ENCODE data around the gene LRATD1.

Gene LRATD1

DNA sequence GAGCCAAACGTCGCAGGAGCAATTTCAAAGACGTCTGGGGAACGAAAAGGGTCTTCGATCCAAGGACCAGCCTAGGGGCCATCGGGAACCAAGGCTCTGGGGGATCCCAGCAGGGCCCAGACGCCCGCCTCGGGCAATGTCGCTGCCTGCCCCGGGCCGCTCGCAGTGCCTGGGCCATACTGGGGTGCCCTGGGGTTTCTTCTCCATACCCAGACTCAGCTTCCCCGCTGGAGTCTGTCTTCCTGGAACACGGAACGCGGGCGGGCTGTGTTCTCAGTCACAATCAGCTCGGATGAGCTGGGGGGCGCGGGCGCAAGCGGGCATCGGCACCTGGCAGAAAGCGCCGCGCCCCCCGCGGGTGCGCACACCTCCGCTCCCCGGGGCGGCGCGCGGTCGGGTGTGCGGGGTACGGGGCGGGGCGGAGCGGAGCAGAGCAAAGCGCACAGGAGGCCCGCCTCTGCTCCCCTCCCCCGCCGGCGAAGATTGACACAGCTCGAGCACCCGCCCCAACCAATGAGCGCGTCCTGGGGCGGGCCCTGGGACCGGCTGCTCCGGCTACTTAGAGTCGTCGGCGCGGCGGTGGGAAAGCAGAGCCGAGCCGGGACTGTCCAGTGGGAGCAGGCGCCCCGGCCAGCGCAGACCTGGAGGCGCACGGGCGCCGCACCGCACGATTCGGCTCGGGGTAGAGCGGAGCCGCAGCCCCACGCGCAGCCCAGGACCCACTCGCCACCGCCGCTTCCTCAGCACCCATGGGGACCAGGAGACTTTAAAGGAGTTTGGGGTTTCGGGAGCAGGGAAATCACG lies at the start of gene LRATD1:
Gene LRATD1, plus strand, starts transcription at position 585 of the 804 bp plus-strand sequence. CDS start 1,263 bp downstream, outside the sequence.
- H3K27me3 Mint-ChIP-seq = peaks cover 55% of the 10 kb centered on the region
- no peak within 1 kb of the TSS for H3K27ac Mint-ChIP-seq
- no peaks in the 10 kb centered on the region for H3K4me1 Mint-ChIP-seq
- H3K4me3 Mint-ChIP-seq = no peak within 1 kb of the TSS
- H3K36me3 Mint-ChIP-seq (ENCODE audit: low read depth) = no peaks in the 10 kb centered on the region
- ATAC-seq = peak; percentile 18
- DNase-seq = no peak
- H3K9me3 Mint-ChIP-seq = peaks cover 4% of the 10 kb centered on the region

GRCh38 chr2:14583059-14583458 lies 49.5 kb upstream of the LRATD1 start:
- Mint-ChIP-seq H3K4me3 (no peak overlapping the region), H3K36me3 (ENCODE audit: low read depth) (no peaks in the 10 kb centered on the region), H3K27ac (no peak overlapping the region), H3K27me3 (no peaks in the 10 kb centered on the region), H3K4me1 (no peaks in the 10 kb centered on the region), H3K9me3 (no peaks in the 10 kb centered on the region)
- ATAC-seq = no peak
- no peak for DNase-seq

DNA sequence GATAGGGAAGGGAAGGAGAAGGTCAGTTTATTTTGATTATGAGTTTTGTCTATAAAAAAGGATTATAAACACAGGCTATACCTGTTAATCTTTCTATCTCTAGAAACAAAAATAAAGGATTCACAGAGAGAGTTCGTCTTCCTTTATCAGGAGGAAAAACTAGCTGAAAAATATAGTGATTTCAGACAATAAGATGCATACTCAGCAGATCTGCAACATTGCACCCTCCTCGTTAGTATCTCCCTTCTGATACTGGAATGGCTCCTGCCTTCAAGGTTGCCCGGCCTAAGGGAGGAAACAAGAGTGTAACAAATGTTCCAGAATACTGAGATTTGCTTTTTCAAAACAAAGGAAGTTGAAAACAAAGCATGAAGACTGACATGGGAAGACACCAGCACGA lies 48.7 kb upstream of the LRATD1 start:
- no peaks in the 10 kb centered on the region for H3K36me3 Mint-ChIP-seq (ENCODE audit: low read depth)
- H3K27me3 Mint-ChIP-seq = no peaks in the 10 kb centered on the region
- H3K4me3 Mint-ChIP-seq = no peak overlapping the region
- H3K27ac Mint-ChIP-seq = no peak overlapping the region
- no peaks in the 10 kb centered on the region for H3K4me1 Mint-ChIP-seq
- ATAC-seq (no peak), DNase-seq (no peak)
- H3K9me3 Mint-ChIP-seq = no peaks in the 10 kb centered on the region

GRCh38 chr2:14587119-14587518 lies 45.4 kb upstream of the LRATD1 start:
- Mint-ChIP-seq H3K9me3 (no peaks in the 10 kb centered on the region), H3K27ac (no peak overlapping the region), H3K4me1 (no peaks in the 10 kb centered on the region), H3K27me3 (no peaks in the 10 kb centered on the region), H3K4me3 (no peak overlapping the region), H3K36me3 (ENCODE audit: low read depth) (no peaks in the 10 kb centered on the region)
- DNase-seq (no peak), ATAC-seq (no peak)

- DNase-seq (no peak), ATAC-seq (no peak)
- Mint-ChIP-seq H3K27me3 (no peaks in the 10 kb centered on the region), H3K9me3 (peaks cover 3% of the 10 kb centered on the region), H3K27ac (no peak overlapping the region), H3K36me3 (ENCODE audit: low read depth) (no peaks in the 10 kb centered on the region), H3K4me1 (no peaks in the 10 kb centered on the region), H3K4me3 (no peak overlapping the region)
These were observed 31.3 kb upstream of the LRATD1 start for GRCh38 chr2:14601156-14601770.

- no peak for ATAC-seq
- H3K36me3 Mint-ChIP-seq (ENCODE audit: low read depth) = no peaks in the 10 kb centered on the region
- peaks cover 3% of the 10 kb centered on the region for H3K9me3 Mint-ChIP-seq
- H3K4me1 Mint-ChIP-seq = no peaks in the 10 kb centered on the region
- no peak overlapping the region for H3K4me3 Mint-ChIP-seq
- H3K27me3 Mint-ChIP-seq = no peaks in the 10 kb centered on the region
- H3K27ac Mint-ChIP-seq = no peak overlapping the region
- DNase-seq = no peak
These were observed 30.2 kb upstream of the LRATD1 start for GRCh38 chr2:14602309-14602708.

GRCh38 chr2:14603676-14604075 lies 28.8 kb upstream of the LRATD1 start:
- no peak for DNase-seq
- no peaks in the 10 kb centered on the region for H3K27me3 Mint-ChIP-seq
- ATAC-seq = no peak
- peaks cover 3% of the 10 kb centered on the region for H3K9me3 Mint-ChIP-seq
- H3K4me1 Mint-ChIP-seq = no peaks in the 10 kb centered on the region
- H3K27ac Mint-ChIP-seq = no peak overlapping the region
- no peak overlapping the region for H3K4me3 Mint-ChIP-seq
- no peaks in the 10 kb centered on the region for H3K36me3 Mint-ChIP-seq (ENCODE audit: low read depth)

DNA sequence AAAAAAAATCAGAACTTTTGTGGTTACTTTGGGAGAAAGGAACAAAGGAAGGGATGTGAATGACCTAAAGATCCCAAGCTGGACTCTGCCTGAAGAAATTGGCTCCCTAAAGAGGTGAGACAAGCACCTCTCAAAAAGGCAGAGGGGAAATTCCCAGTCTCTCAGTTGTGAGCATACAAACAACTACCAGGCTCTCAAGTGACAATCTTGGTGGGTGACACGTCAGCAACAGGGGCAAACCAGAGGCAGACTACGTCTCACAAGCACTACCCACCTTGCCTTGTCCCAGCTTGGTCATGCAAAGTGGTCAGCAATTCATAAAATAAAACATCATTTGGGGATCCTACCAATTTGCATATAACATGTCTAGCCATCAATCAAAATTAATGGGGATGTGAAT lies 24.3 kb upstream of the LRATD1 start:
- no peak for ATAC-seq
- no peaks in the 10 kb centered on the region for H3K36me3 Mint-ChIP-seq (ENCODE audit: low read depth)
- H3K9me3 Mint-ChIP-seq = no peaks in the 10 kb centered on the region
- H3K27me3 Mint-ChIP-seq = no peaks in the 10 kb centered on the region
- DNase-seq = no peak
- no peak overlapping the region for H3K4me3 Mint-ChIP-seq
- no peak overlapping the region for H3K27ac Mint-ChIP-seq
- H3K4me1 Mint-ChIP-seq = no peaks in the 10 kb centered on the region

DNA sequence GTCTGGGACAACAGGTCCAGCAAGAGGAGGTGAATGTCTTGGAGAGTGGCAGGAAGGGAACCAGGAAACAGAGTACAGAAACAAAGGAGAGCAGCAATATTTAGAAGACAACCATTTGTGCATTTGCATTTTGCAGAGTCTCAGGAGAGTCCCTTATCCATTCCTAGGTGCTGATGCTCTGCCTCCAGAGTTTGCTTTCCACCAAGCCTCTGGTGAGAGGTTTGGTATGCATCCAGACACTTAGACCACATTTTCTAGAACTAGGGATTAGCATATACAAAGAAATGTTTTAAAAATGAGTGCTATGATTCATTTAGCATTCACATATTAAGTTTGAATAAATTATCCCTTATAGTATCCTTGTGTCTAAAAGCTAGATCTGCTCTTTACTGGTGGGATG lies 18.5 kb upstream of the LRATD1 start:
- Mint-ChIP-seq H3K36me3 (ENCODE audit: low read depth) (no peaks in the 10 kb centered on the region), H3K27ac (no peak overlapping the region), H3K9me3 (no peaks in the 10 kb centered on the region), H3K4me3 (no peak overlapping the region), H3K4me1 (no peaks in the 10 kb centered on the region), H3K27me3 (no peaks in the 10 kb centered on the region)
- ATAC-seq (no peak), DNase-seq (no peak)

GRCh38 chr2:14615121-14615520 lies 17.4 kb upstream of the LRATD1 start:
- Mint-ChIP-seq H3K36me3 (ENCODE audit: low read depth) (no peaks in the 10 kb centered on the region), H3K27me3 (no peaks in the 10 kb centered on the region), H3K4me1 (no peaks in the 10 kb centered on the region), H3K9me3 (no peaks in the 10 kb centered on the region), H3K27ac (no peak overlapping the region), H3K4me3 (no peak overlapping the region)
- ATAC-seq (no peak), DNase-seq (no peak)

GRCh38 chr2:14615760-14616159 lies 16.8 kb upstream of the LRATD1 start:
- Mint-ChIP-seq H3K36me3 (ENCODE audit: low read depth) (no peaks in the 10 kb centered on the region), H3K27me3 (no peaks in the 10 kb centered on the region), H3K27ac (no peak overlapping the region), H3K4me1 (no peaks in the 10 kb centered on the region), H3K4me3 (no peak overlapping the region), H3K9me3 (no peaks in the 10 kb centered on the region)
- DNase-seq (no peak), ATAC-seq (no peak)

GRCh38 chr2:14616342-14616741 lies 16.2 kb upstream of the LRATD1 start:
- no peaks in the 10 kb centered on the region for H3K4me1 Mint-ChIP-seq
- no peaks in the 10 kb centered on the region for H3K27me3 Mint-ChIP-seq
- peaks cover 3% of the 10 kb centered on the region for H3K9me3 Mint-ChIP-seq
- H3K4me3 Mint-ChIP-seq = no peak overlapping the region
- H3K36me3 Mint-ChIP-seq (ENCODE audit: low read depth) = no peaks in the 10 kb centered on the region
- ATAC-seq = no peak
- DNase-seq = no peak
- H3K27ac Mint-ChIP-seq = no peak overlapping the region

- no peaks in the 10 kb centered on the region for H3K4me1 Mint-ChIP-seq
- DNase-seq (no peak), ATAC-seq (no peak)
- no peak overlapping the region for H3K4me3 Mint-ChIP-seq
- H3K27me3 Mint-ChIP-seq = no peaks in the 10 kb centered on the region
- peaks cover 4% of the 10 kb centered on the region for H3K9me3 Mint-ChIP-seq
- H3K27ac Mint-ChIP-seq = no peak overlapping the region
- no peaks in the 10 kb centered on the region for H3K36me3 Mint-ChIP-seq (ENCODE audit: low read depth)
These were observed 15.6 kb upstream of the LRATD1 start for GRCh38 chr2:14616950-14617349.

- Mint-ChIP-seq H3K27me3 (peaks cover 2% of the 10 kb centered on the region), H3K36me3 (ENCODE audit: low read depth) (no peaks in the 10 kb centered on the region), H3K4me3 (no peak overlapping the region), H3K9me3 (peaks cover 4% of the 10 kb centered on the region), H3K4me1 (no peaks in the 10 kb centered on the region), H3K27ac (no peak overlapping the region)
- no peak for ATAC-seq
- DNase-seq = no peak
These were observed 13.1 kb upstream of the LRATD1 start for GRCh38 chr2:14619441-14619840.

DNA sequence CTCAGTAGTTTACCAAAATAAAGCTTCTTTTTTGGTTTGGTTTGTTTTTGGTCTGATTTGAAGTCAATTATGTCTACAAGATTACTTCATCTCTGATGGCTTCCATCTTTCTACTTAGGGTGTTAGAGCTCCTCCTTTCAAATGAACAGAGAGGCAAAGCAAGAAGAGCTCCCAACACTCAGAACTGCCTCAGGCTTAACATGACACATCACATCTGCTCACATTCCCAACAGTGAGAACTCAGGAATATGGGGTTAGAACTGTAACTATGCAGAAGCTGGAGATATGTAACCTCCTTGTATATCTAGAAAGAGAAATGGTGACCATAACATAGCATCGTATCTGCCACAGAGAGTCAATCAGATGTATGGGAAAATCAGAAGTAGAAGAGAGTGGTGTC lies 11.4 kb upstream of the LRATD1 start:
- ATAC-seq = no peak
- no peaks in the 10 kb centered on the region for H3K36me3 Mint-ChIP-seq (ENCODE audit: low read depth)
- H3K4me1 Mint-ChIP-seq = no peaks in the 10 kb centered on the region
- H3K4me3 Mint-ChIP-seq = no peak overlapping the region
- no peak overlapping the region for H3K27ac Mint-ChIP-seq
- H3K27me3 Mint-ChIP-seq = peaks cover 2% of the 10 kb centered on the region
- no peak for DNase-seq
- peaks cover 4% of the 10 kb centered on the region for H3K9me3 Mint-ChIP-seq

All from activated naive CD8-positive, alpha-beta T cell treated with anti-CD3 and anti-CD28 coated beads, Interleukin-2, amount 50 U/mL, for 24 hours (primary cell).